ENCODE results near the gene PKDCC.

The PKDCC gene

GRCh38 chr2:42045848-42046748, 1.7 kb upstream of the PKDCC start:
- CTCF ChIA-PET = interaction anchor here (1.0 to 2.2 kb wide), 5 partner anchors 10 to 176 kb away, joined by 3 to 9 read pairs (median 8); no protein-coding TSS in a partner anchor
- H3K4me3 ChIP-seq (ENCODE audit: low read depth, low read length) = peak overlapping the region; percentile 66
- no peak for DNase-seq (ENCODE audit: low read depth, low spot score)

GRCh38 chr2:42046819-42047487, 868 bp upstream of the PKDCC start:
- no peak for TF ChIP-seq CTCF (IDR thresholded peaks at IDR 0.05; ENCODE audit: insufficient read depth, low read length, missing control alignments)
- H3K4me3 ChIP-seq (ENCODE audit: low read depth, low read length) = peak overlapping the region; percentile 66
- ChIA-PET POLR2A (interaction anchor here (0.6 to 1.3 kb wide), 2 partner anchors 11 to 1764 kb away, joined by 3 read pairs; no protein-coding TSS in a partner anchor), CTCF (interaction anchor here (1.0 to 2.2 kb wide), 3 partner anchors 11 to 39 kb away, joined by 3 to 8 read pairs (median 4); no protein-coding TSS in a partner anchor)
- DNase-seq (ENCODE audit: low read depth, low spot score) = no peak

More at GRCh38 chr2:42045848-42046748, 1.7 kb upstream of the PKDCC start:
- POLR2A ChIA-PET = interaction anchor here (0.6 to 0.7 kb wide), 2 partner anchors 17 to 37 kb away, joined by 3 read pairs; no protein-coding TSS in a partner anchor
- no peak for TF ChIP-seq CTCF (IDR thresholded peaks at IDR 0.05; ENCODE audit: insufficient read depth, low read length, missing control alignments)

DNA sequence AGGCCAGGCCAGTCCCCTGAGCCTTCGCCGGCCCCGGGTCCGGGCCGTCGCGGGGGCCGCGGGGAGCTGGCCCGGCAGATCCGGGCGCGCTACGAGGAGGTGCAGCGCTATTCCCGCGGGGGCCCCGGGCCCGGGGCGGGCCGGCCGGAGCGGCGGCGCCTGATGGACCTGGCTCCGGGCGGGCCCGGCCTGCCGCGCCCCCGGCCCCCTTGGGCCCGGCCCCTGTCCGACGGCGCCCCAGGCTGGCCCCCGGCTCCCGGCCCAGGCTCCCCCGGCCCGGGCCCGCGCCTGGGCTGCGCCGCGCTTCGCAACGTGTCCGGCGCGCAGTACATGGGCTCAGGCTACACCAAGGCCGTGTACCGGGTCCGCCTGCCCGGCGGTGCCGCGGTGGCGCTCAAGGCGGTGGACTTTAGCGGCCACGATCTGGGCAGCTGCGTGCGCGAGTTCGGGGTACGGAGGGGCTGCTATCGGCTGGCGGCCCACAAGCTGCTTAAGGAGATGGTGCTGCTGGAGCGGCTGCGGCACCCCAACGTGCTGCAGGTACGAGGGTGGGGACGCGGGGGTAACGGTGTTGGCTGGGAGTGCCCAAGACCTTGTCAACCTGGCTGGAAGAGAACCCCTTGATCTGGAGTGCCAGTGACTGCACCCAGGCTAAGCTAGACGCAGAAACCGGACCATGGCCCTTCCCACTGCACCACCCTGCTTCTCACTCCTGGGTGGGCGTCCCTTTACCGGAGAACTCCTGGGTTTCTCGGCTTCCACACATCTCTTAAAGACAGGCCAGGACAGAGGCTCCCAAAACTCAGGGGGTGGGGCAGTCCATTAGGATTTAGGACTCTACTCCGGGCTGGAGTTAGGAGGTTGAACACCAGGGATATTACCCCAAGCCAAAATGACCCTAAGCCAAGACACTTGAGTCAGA, 739 bp downstream of the PKDCC start:
- CTCF ChIA-PET = interaction anchor here (0.8 to 2.7 kb wide), 7 partner anchors 8 to 195 kb away, joined by 3 to 13 read pairs (median 4); no protein-coding TSS in a partner anchor
- peak overlapping the region; percentile 76 for H3K4me3 ChIP-seq (ENCODE audit: low read depth, low read length)
- TF ChIP-seq CTCF (IDR thresholded peaks at IDR 0.05; ENCODE audit: insufficient read depth, low read length, missing control alignments) = peak; percentile 12
- POLR2A ChIA-PET = interaction anchor here (0.6 to 1.3 kb wide), 3 partner anchors 9 to 40 kb away, joined by 3 to 4 read pairs (median 3); no protein-coding TSS in a partner anchor
- DNase-seq (ENCODE audit: low read depth, low spot score) = no peak

- TF ChIP-seq CTCF (IDR thresholded peaks at IDR 0.05; ENCODE audit: insufficient read depth, low read length, missing control alignments) = no peak
- DNase-seq (ENCODE audit: low read depth, low spot score) = no peak
- H3K4me3 ChIP-seq (ENCODE audit: low read depth, low read length) = peak overlapping the region; percentile 76
- ChIA-PET CTCF (interaction anchor here (0.9 to 2.7 kb wide), 5 partner anchors 7 to 196 kb away, joined by 3 to 13 read pairs (median 9); no protein-coding TSS in a partner anchor), POLR2A (interaction anchor here (0.6 kb wide), 1 partner anchor 41 kb away, joined by 3 read pairs; no protein-coding TSS in a partner anchor)
These were observed 1.6 kb downstream of the PKDCC start for GRCh38 chr2:42049221-42050009.

- POLR2A ChIA-PET = no interaction called here
- no peak for DNase-seq (ENCODE audit: low read depth, low spot score)
- CTCF ChIA-PET = interaction anchor here (2.1 to 2.7 kb wide), 3 partner anchors 36 to 196 kb away, joined by 9 to 13 read pairs (median 11); no protein-coding TSS in a partner anchor
- no peak for TF ChIP-seq CTCF (IDR thresholded peaks at IDR 0.05; ENCODE audit: insufficient read depth, low read length, missing control alignments)
- H3K4me3 ChIP-seq (ENCODE audit: low read depth, low read length) = peak overlapping the region; percentile 76
These were observed 2.3 kb downstream of the PKDCC start for GRCh38 chr2:42050010-42050702.

Data from AG04449 (cell line).